ENCODE results near the gene RPRML.

GRCh38 chr17:46943218-46943500, 35.9 kb downstream of the RPRML start:
- TF ChIP-seq SIN3A (IDR thresholded peaks at IDR 0.05; ENCODE audit: borderline replicate concordance, insufficient read depth, low read depth, low read length) = no peak
- TF ChIP-seq CTCF (IDR thresholded peaks at IDR 0.05) = no peak
- no peak for TF ChIP-seq TCF7L2 (IDR thresholded peaks at IDR 0.05; ENCODE audit: low read depth, low read length)

Measured in Panc1 (cell line).